GM19324 (cell line): ENCODE data around the gene C16orf78.

Source experiments
- ATAC-seq: cut with Tn5 transposase; IDR thresholded peaks from one replicate; pipeline ENCODE4 v1.9.1; 2021; ENCODE audit warnings: mild to moderate bottlenecking, moderate library complexity; ENCODE audit not compliant: unreplicated experiment, low FRiP score

C16orf78 gene

GRCh38 chr16:49373504-49373903 is at the start of gene C16orf78:
Gene C16orf78 (plus strand): TSS chr16:49373804. CDS start chr16:49373940, 136 bp downstream.
- no peak for ATAC-seq

DNA sequence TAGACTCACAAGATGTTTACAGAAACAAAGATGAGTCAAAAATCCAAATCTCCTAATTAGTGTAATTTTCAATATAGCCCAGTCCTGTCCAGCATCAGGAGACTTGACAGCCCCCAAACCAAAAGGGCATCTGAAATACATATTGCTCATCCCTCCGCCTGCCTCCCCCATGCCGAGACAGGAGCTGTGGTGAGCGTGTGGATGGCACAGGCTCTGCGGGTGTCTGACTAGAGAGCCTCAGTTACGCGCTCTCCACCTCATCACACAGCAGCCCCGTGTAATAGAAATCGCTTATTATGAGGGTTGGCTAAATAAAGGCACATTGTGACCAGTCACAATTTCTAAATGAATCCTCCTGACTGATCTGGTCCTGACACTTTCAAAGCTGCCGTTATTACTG is 48.9 kb upstream of the C16orf78 start:
- ATAC-seq, result no peak

DNA sequence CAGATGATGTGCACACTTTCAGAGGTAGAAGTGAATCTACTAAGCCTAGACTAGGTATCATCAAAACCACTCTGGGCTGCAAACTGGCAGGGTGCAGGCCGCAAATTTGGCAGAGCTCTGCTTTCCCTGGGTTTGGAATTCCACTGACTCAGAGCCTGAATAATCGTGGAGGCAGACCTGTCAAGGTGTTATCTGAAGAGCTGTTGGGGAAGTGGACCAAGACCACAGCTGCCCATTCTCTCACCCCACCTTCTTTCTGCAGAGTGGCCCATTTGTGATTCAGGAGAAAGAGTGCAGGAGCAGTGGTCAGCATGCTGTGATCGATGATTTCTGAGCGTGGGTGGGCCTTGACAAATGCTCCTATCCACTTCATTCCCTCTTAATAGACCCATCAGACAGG is 46.1 kb upstream of the C16orf78 start:
- no peak for ATAC-seq

- no peak for ATAC-seq
Observed at GRCh38 chr16:49328325-49328724, 45.3 kb upstream of the C16orf78 start.

DNA sequence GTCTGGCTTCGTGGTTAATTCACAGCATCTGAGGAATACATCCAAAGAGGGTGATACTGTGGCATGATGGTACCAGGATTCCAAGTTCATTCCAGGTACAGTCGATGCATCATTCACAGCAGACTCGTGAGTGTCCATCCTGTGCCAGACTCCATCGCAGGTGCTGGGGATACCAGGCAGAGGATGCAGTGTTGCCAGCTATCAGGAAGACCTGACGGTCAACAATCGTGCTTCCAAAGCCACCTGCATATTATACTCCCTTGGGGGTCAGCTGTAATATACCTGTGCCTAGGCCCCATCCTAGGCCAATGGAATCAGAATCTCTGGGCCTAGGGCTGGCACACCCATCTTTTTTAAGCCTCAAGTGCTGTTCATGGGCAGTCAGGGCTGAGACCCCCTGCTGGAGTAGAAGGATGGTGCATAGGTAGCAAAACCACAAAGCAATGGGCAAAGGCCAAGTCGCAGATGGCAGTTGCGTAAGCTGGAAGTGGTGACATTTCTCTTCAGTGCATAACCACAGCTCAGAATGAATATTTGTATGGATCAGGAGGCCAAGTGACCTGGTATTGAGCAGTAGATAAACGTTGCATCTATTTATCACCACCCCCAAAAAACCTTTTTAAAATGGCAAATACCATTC is 42.9 kb upstream of the C16orf78 start:
- ATAC-seq, result no peak

DNA sequence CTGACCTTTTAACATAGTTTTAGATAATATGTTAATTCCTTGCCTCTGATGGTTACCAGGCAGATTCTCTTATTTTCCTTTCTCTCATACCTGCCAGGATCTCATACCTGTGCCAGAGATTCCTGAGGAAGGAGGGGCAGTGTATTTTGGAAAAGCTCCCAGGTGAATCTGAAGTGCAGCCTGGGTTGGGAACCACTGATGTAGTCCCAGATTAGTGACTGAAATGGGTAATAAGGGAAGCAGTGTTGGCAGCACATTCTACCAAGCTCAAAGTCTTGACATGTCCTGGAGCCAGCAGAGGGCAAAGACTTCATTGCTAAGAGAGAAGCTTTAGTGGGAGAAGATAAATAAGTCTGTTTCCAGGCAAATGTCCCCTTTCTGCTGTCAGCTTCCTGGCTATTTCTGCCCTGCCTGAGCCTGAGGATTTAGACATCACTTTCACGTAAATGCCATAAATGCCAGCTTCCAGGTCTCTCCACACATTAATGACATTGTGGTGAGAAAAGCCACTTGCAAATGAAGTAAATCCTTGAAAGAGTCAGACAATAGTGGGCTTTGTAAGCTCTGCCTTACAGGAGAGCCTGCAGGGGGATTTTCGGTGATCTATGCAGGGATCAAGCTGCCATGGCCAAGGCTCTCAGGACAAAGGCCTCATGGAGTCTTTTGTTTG is 40.9 kb upstream of the C16orf78 start:
- no peak for ATAC-seq

DNA sequence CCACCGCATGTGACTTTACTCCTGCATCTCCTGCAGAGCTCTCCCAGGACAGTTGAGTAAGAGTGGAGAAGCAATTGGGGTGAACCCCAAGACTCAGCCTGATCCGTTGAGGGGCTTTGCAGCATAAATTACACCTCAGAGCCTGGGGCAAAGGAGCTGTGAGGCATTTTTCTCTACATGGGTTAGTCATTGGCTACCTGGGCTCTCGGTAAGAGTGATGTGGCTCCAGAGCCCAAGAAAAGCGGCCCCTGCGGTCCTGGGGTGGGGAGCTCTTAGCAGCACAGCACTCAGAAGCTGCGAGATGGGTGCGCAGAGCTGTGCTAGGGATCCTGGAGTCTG is 40.4 kb upstream of the C16orf78 start:
- ATAC-seq, result no peak

GRCh38 chr16:49335828-49336227 is 37.8 kb upstream of the C16orf78 start:
- no peak for ATAC-seq

DNA sequence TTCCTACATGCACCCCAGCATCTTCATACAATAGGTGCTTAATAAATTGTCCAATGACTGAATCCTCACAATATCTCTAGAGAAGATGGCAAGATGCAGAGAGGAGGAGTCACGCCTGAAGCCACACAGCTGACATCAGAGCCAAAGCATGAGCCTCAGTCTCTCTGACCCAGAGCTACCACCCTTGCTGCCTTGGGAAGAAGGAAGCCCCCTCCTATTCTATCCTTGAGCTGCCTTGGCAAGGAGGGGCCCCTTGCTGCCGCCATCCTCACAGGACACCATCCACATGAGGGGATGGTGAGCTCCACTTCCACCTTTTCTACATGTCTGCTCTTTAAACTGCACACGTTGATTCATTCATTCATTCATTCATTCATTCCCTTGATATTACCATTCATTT is 37.0 kb upstream of the C16orf78 start:
- no peak for ATAC-seq

- ATAC-seq, result no peak
Observed at GRCh38 chr16:49337814-49338350, 35.7 kb upstream of the C16orf78 start.

DNA sequence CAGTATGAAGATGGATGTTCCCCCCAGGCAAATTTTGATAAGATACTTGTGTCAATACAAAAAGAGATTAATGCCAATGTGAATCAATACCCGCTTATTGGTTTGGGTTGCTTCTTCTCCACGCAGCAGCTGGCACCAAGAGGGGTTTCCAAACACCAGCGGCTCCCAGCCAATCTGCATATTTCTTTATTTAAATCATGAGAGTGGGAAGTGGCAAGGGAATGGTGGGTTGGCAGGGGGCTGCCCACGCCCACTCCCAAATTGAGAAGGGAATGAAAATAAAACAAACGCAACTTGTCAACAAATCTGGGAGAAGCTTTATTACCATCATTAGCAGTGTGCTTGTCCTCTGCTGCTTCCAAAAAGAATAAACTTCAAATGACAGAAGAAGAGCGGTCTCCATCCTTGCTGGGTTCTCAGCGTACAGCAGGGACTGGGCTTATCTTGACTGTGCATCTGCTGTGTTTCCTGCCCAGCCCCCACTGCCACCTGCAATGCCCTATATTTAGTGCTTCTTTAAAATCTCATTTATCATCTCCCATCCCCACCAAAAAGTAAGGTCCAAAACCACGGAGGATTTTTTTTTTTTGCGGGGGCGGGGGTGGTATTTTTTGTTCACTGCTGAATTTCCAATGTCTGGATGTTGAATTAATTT is 34.9 kb upstream of the C16orf78 start:
- no peak for ATAC-seq

DNA sequence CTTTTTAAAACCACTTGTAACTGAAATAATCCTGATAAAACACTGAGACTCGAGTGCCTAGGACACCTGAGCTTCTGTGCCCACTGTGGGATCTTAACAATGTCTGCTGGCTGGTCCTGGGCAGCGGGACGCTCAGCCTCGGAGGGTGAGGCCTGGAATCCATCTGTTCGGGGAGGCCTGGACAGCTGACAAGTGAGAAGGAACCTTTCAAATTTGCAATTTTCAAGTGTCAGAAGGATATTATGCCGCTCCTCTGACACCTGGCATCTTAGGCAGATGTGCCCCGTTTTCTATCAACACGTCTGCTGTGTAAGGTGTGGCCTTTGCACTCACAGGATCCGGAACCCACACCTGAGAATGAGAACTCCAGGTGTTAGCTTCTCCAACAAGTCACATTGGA is 33.1 kb upstream of the C16orf78 start:
- no peak for ATAC-seq

DNA sequence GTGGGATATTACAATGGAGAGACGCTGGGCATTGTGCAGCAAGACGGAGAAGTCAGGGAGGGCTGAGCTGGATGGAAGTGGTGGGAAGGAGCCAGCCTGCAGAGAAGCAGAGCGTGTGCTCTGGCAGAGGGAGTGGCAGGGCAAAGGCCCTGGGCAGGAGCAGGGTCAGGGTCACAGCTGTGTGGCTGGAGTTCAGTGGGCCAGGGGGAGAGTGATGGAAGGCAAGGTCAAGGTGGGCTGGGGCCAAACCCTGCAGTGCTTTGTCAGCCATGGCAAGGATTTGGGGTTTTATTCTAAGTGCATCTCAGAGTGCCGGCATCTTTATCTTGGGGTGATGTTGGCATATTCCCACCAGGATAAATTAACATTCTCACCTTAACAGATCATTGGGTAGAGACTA is 31.9 kb upstream of the C16orf78 start:
- no peak for ATAC-seq

GRCh38 chr16:49342336-49343265 is 31.0 kb upstream of the C16orf78 start:
- ATAC-seq, result no peak

DNA sequence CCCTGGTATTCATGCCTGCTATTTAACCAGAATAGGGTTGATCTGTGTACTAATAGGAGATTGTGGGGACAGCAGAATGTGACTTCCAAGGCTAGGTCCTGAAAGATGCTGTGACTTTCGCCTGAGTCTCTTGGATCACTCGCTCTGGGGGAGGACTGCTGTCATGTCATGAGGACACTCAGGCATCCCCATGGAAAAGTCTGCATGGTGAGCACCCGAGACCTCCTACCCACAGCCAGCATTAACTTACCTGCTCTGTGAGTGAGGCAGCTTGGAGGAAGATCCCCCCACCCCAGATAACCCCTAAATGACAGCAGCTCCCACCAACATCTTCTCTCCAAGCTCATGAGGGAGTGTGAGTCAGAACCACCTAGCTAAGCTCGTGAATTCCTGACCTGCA is 30.3 kb upstream of the C16orf78 start:
- no peak for ATAC-seq

- no peak for ATAC-seq
Observed at GRCh38 chr16:49344401-49344800, 29.2 kb upstream of the C16orf78 start.

- ATAC-seq, result no peak
Observed at GRCh38 chr16:49345829-49346228, 27.8 kb upstream of the C16orf78 start.

DNA sequence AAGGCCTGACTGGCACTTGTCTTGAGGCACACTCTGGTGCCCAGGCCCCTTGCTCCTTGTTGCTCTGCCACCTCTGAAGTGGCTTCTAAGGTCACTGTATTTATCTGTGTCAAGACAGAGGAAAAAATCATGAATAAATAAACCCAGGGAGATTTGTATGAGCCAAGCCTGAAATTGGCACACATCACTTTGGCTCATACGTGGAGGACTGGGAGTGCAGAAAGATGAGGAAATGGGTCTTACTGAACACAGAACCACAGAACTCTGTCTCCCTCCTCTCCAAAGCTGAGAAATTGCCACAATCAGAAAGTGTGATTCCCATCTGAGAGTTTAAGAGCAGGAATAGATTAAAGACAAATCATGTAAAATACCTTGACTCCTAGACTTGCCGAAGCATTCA is 27.1 kb upstream of the C16orf78 start:
- ATAC-seq, result no peak

DNA sequence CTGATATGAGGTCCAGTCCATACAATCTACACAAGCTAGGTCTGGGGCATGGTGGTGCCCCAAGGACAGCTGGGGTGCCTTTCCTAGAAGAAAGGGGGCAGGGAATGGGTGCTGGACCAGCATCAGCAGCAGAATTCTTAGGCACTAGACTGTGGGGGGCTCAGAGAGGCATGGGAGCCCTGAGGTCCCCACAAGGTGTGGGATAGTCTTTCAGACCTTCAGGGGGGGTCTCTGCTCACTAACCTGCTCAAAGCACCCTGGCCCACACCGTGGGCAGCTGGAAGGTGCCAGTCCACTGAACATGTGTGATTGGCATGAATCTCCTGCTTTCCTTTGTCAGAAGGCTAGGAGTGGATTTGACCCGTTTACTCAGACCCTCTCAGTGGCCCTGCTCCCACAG is 26.1 kb upstream of the C16orf78 start:
- ATAC-seq, result no peak

GRCh38 chr16:49348408-49349176 is 25.0 kb upstream of the C16orf78 start:
- no peak for ATAC-seq
